Heart left ventricle (tissue), 13 donors: Measurements from ENCODE around the gene GPX7.

ENCODE experiments used
- CTCF ChIP-seq, 12 donors: fragments of 200-600 bp; sonication (generic) in 4 of 12; IDR thresholded peaks; one replicate each; pipeline versions ENCODE4 v1.5.0 to v1.8.0; 2018 to 2022; ENCODE audit warnings: antibody characterized with exemption in 12 of 12, mild to moderate bottlenecking in 5 of 12
- POLR2A ChIP-seq, 2 donors: fragments of 450-650 bp; IDR thresholded peaks; one replicate each; pipeline ENCODE4 v1.6.1; 2017; ENCODE audit warnings: antibody characterized with exemption in 2 of 2, mild to moderate bottlenecking in 2 of 2, moderate library complexity in 2 of 2
- donor health status: ischemic (EF 13 %, LVEDD 7.1; RV severe dilation, severe dysfunction).
- donor health status: DM: no; HTN: yes; CAD: no.
- donor health status: DM: no; HTN: no; CAD: no.
- donor health status: ischemic (EF 25% LVEDD 6.9; RV normal size, moderate dysfunction).
- donor health status: ischemic (EF 25% LVEDD 5.7; RV mildly dilated, moderate dysfunction).
- donor health status: ischemic (EF 35%, LVEDD 5.7; RV mildly dilated, moderate dysfunction).
- donor health status: nonischemic (EF 11% LVEDD 7.7; RV severe dilation, severe dysfunction).
- donor health status: DM: yes; HTN: yes; CAD: no.
- donor health status: PGD.
- donor health status: ischemic (EF 29% LVEDD 5.4; RV normal size, mild dysfunction).
- donor health status: nonischemic (EF 23%, LVEDD 6.1; RV moderate dilation, normal function).

GRCh38 chr1:52558941-52559340, 43.2 kb upstream of the GPX7 start:
- no peak for TF ChIP-seq CTCF (IDR thresholded peaks at IDR 0.05)
- no peak for TF ChIP-seq POLR2A (IDR thresholded peaks at IDR 0.05)
